HG03520 (cell line): ENCODE results near the gene AREG.
"Not testable (repeated sequence)": the region's sequence is repeated elsewhere in the genome, so short reads cannot be mapped to it uniquely, and the experiment has no call there.

Source experiments
- ATAC-seq: cut with Tn5 transposase; IDR thresholded peaks from one replicate; pipeline ENCODE4 v1.9.1; 2021; ENCODE audit warnings: mild to moderate bottlenecking, moderate library complexity; ENCODE audit not compliant: unreplicated experiment

The AREG gene, protein sequence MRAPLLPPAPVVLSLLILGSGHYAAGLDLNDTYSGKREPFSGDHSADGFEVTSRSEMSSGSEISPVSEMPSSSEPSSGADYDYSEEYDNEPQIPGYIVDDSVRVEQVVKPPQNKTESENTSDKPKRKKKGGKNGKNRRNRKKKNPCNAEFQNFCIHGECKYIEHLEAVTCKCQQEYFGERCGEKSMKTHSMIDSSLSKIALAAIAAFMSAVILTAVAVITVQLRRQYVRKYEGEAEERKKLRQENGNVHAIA

DNA sequence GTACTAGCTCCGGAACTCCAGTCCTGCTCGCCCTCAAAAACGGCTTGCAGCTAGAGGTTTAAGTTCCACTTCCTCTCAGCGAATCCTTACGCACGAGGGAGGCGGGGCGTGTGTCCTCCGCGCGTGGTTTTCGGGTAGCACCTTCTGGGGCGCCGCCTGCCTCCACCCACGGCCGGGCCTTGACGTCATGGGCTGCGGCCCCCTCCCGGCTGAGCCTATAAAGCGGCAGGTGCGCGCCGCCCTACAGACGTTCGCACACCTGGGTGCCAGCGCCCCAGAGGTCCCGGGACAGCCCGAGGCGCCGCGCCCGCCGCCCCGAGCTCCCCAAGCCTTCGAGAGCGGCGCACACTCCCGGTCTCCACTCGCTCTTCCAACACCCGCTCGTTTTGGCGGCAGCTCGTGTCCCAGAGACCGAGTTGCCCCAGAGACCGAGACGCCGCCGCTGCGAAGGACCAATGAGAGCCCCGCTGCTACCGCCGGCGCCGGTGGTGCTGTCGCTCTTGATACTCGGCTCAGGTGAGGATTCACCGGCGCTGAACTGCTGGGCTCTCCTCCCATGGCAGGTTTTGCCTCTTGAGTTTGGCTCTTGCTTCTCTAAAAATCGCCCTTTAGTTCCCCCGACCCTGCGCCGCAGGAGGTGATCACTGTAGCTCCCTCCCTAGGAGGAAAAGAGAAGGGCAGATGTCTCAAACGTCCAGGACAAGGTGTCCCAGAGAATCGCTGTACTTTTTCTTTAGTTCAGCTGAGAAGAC is at the start of gene AREG:
Gene AREG (plus strand): TSS at position 246 of the 752 bp plus-strand sequence. CDS start 210 bp downstream, at position 456.
- ATAC-seq, result peak; percentile 92

DNA sequence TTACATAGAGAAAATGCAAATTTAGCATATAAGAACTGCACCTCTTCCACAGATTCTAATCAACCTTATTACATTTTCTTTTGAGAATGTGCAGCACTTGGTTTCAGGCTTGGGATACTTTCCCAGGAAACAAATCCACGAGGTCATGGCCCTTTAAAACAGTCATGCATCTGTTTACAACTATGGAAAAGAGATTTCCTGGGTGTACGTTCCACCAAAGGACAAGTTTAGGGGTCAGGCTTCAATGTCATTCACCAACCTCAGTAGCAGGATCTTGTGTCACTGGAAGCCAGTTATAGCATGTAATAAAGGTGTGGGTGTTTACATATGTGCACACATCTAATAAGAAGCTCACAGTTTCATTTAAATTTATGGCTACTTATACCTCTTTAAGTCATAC is 49.3 kb upstream of the AREG start:
- ATAC-seq, result no peak

DNA sequence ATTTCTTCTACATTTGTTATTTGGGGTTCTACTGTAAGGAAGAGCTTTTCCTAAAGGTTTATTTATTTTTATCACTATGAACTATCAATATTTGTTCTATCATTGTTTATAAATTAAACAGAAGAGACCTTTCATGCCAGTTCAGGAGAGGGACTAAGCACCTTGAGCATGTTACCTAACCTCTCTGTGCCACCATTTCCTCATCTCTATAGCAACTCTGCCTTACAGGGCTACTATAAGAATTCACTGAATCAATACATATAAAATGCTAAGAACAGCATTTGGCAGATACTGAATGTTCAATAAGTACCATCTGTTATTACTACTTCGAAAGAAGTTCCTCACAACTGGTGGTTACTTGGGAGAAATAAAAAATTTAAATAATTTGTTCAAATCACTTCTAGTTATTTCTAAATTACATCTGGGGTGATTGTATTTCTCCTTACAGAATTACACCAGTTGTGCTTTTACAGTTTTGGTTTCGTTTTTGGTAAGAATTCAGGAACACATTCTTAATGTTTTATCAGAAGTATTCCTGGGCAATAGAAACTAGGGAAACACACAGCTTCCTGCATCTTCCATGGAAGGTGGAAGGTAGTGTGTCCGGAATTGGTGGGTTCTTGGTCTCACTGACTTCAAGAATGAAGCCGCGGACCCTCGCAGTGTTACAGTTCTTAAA is 47.0 kb upstream of the AREG start:
- ATAC-seq, result no peak

DNA sequence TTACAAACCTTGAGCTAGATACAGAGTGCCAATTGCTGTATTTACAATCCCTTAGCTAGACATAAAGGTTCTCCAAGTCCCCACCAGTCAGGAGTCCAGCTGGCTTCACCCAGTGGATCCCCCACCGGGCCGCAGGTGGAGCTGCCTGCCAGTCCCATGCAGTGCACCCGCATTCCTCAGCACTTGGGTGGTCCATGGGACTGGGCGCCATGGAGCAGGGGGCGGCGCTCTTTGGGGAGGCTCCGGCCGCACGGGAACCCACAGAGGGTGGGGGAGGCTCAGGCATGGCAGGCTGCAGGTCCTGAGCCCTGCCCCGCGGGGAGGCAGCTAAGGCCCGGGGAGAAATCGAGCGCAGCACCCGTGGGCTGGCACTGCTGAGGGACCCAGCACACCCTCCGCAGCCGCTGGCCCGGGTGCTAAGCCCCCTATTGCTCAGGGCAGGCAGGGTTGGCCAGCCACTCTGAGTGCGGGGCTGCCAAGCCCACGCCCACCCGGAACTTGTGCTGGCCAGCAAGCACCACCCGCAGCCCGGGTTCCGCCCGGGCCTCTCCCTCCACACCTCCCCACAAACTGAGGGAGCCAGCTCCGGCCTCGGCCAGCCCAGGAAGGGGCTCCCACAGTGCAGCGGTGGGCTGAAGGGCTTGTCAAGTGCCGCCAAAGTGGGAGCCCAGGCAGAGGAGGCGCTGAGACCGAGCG is 45.9 kb upstream of the AREG start:
- not testable (repeated sequence) for ATAC-seq

DNA sequence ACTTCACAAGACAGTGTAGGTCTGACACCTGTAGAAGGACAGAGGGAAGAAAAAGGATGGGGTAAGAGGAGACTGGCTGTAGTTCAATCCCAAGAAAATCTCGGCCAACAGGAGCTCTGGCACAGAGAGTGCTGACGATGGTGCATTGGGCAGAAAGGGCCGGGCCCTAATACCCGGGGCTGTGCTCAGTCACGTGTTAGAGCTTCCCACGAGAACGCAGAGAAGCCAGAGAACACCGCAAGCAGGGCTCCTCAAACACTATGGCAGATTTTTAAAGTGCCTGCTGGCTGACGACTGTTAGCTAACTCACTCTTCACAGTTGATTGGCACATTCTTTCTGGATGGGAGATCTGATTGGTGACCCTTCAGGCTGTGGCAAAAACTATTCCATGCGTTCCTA is 44.5 kb upstream of the AREG start:
- ATAC-seq, result no peak

DNA sequence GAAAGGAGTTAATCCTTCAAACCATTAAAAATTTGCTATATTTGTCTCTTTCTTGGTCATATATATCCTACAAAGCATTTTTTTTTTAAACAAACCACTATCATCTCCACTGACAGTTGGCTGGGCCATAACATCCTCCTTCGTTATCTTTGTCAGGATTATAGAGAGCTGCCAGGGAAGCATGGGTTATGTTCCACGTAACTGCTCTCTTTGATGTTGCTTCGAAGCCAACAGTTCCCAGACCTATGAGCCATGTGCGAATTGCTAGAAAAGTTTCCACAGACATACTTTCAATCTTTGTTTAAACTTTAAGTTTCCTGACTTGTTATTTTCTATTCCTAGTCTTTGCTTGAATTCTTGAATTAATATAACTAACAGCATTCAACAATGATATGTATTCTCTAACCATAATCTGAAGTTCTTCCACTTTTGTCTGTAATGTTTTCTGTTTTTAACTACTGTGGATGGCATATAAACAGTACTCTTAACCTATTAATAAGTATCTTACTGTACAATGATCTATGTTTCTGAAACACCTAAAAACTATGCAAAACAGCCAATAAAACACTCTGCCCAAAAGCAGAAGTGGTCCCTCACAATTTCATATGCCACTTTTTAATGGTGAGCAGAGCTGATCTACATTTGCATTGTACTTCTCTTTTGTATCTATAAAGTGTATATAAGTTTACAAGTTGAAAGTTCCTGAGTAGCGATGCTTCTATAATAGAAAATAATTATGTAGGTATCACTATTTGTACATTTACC is 42.1 kb upstream of the AREG start:
- ATAC-seq, result peak; percentile 95

DNA sequence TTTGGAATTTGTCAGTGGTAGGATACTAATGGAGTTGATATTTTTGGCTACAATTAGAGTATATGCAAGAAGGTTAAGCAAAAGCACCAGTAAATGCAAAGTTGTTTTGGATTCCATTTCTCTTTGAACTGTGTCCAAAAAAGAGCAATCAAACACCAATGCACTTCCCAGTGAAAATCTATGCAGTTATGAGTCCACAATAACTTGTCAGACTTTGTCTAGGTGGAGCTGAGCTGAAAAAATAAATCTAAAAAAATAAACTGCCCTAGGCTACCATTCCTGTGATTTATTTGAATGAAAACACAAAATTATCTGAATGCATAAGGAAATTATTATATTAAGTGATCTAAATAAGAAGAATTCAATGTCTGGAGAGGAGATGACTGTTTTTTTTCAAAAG is 37.0 kb upstream of the AREG start:
- no peak for ATAC-seq

DNA sequence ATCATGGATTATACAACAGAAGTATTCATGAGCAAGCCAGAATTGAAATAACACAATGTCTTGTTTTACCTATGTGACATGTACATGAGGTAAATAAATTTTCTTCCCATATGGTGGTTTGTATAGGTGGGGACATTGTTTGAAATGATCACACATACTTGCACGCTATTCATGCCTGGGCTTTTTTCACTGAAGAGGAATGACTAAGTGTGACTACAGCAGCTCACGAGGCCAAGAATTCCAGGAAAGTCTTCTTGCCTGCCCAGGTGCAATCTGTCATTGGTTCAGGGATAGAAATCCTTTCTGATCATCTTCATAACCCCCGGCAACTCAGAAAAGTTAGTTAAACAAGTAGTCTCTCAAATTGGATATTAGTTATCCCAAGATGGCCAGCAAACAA is 36.3 kb upstream of the AREG start:
- ATAC-seq, result no peak

DNA sequence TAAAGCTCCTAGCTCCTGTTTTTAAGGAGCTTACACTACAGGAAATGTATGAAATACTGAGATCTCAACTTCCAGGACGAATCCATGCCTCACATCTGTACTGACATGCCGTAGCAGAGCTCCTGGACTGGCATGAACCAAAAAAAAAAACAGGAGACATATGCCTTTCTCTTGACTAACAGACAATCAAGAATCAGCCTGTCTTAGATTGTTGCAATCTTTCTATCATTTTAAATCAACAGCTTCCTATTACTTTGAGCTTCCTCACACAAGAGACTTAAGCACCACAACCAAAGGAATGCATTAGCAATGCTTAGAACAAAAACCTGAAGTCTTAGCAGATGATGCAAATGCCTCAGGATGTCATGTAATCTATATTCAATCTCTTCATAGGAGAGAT is 34.7 kb upstream of the AREG start:
- ATAC-seq, result no peak

DNA sequence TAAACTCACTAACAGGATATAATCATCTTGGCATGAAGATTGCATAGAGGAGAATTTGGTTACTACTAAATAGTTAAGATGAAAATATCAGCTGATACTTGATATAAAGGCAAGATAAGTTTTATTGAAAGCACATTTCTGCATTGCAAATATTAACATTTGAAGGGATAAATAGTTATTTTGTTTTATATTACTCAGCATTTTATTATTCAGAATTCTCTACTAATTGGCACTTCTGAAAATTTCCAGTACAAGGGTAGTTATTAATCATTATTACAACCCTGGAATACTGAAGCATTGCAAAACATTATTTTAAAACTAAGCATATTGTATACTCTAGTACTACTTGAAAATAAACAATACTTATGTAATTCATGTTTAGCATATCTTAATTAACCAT is 32.7 kb upstream of the AREG start:
- no peak for ATAC-seq

DNA sequence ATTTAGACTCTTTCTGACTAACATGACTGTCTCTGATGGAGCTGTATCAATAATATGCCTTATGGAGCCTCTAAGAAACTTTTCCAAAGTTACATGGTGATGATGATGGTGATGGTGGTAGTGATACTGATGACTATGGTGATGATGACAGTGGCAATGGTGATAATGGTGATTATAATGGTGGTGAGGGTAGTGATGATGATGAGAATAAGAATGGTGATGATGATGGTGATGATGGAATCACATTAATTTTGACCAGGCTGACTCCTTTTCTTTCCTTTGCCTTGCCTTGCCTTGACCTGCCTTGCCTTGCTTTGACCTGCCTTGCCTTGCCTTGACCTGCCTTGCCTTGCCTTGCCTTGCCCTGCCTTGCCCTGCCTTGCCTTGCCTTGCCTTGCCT is 31.7 kb upstream of the AREG start:
- ATAC-seq, result no peak

DNA sequence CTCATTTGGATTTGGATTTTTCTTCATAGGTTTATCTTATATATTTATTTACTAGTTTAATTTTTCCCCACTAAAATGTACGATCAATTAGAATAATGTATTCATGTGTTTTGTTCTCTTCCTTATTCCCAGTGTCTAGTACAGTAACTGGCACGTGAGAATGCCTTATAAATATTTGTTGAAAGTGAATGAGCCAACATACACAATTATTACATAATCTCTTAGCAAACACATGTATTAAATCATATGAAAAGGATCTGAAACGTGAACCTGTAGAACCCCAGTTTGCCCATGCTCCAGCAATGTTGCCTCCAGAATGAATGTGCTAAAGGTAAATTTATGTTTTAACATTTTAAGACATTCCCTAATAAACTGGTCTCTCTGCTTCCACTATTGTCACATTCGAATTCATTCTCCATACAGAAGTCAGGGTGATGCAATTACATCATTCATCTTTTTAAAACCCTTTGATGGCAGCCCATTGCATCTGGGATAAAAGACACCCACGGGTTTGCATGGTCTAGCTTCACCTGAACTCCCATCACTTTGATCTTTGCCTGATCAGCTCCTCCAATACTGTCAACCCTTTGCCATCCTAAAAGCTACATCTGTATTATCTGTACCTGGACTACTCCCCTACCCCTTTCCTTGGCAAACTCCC is 30.7 kb upstream of the AREG start:
- ATAC-seq, result no peak

DNA sequence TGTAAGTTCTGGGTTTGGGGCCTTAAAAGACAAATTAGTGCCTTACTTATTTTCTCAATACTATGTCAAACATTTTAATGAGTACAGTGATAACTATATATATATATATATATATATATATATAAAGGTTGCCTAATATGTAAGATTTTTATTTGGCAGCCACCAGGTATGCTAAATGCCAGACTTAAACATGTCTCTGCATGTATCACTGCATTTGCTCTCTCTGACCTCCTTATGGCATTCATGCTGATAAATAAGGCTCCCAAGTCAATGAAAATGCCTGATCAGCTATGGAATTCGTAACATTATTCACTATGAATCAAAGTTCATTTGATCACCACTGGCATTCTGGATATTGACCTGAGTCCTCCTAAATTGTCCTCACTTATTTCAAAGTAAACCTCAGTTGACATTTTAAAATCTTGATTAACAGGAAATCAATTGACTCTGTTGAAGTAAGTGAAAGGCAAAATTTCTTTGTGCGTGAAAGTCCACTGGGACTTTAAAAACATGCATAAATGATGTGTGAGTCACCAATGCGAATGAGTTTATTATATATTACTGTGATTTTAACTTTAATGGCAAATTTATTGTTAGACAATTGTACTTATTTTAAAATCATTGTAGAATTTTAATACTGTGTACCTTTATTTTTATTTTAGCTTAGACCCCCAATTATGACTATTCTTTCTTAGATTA is 29.2 kb upstream of the AREG start:
- no peak for ATAC-seq

DNA sequence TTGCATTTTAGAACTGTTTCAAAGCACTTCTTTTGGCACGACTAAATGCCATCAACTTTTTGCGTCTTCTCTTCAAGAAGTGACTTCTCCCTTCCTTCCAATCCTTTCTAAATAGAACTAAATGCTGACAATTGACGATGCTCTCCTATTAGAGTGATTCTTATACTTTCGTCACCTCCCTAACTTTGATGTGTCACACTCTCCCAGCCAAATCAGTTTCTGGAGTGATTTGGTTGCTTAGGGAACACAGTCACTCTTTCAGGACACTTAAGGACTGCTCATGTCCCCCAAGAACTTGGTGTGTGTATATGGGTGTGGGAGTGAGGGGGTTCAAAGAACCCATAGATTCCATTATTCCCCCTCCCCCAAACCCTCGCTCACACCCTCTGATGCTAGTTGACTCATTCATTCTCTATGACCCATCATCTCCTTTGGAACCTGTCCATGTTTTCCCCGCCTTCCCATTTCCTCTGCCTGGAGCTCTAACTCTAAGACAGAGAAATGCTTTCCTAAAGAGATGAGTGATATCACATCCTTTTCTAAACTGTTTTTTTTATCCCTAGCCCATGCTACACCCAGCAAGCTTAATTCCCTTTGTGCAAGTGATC is 26.8 kb upstream of the AREG start:
- no peak for ATAC-seq

DNA sequence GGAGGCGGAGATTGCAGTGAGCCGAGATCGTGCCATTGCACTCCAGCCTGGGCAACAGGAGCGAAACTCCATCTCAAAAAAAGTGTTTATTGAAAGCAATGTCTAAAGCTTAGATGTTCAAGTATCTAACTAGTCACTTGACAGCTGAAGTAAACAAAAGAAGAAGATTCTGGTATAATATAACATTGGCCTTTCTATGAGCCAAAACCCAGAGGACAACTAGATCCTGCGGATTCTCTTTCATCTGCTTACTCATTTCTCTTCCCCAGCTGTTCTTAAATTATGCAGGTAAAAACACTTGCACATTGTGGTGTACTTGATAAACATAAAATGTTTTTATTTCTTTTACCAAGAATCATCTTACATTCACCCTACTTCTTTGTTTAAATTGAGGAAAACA is 24.1 kb upstream of the AREG start:
- ATAC-seq, result no peak

DNA sequence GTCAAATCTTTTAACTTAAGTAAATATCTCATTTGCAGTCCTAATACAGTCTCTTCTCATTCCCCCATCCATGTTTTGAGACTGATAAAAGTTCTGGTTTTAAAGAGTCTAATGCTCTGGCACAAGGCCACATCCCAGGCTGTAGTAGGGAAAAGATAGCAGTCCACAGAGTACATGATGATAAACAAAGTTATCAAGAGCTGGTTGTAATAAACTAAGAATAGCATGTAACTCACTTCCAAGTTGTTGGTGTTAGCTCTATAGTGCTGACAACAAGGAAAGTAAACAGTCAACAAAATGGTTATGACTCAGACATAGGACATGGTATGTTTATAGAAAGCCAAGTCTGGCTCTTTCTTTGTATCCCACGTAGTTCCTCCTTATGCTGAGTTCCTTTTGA is 21.8 kb upstream of the AREG start:
- ATAC-seq, result no peak

DNA sequence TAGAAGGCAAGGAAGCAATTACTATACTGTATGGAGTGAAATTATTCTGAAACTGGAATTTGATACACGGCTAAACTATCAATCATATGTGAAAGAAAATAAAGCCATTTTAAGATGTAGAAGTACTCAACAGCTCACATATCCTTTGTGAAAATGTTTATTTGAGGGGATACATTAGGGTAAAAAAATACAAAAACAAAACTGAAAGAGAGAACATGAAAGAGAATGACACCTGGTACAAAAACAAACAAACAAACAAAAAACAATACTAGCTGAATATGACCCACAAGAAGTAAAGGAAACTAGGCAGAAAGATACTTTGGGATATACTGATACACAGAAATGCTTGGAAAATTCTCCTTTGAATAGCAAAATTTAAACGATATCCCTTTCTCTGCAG is 20.8 kb upstream of the AREG start:
- no peak for ATAC-seq

DNA sequence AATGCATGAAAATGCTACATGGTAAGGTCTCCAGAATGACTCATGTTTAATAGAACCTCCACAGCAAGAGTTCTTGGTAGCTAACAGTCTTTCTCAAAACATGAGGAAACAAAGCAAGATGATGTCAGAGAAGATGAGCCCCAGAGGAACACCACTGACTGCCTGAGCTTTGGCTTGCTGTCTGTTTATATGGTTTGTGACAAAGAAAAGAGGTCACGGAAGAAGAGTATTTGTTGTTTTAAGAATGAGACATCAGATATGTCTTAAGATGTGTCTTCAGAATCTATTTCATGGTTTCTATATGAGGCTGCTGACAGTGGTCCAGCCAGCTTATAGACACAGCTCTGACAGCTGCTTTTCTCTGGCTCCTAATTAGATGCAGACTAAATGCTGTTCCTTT is 18.8 kb upstream of the AREG start:
- ATAC-seq, result no peak

DNA sequence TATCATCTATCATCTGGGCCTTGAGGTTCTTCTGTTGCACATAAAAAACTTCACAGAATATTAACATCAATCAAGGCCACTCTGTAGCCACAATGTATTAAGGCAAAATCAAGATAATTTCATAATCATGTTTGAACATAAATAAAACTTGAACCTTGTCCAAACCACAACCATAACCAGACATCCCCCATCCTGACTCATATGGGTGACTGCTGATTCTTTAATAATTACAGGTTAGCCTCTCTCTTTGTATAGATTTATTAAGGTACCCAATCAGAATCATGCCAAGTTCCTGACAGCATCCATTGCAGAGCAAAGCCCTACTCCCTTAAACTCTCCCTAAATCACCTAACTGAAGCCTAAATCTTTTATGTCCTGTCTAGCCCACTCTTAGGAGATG is 16.7 kb upstream of the AREG start:
- ATAC-seq, result no peak
